Brain pericyte (primary cell): ENCODE results near the gene SERINC4.

ENCODE experiments used
- DNase-seq: peaks from one replicate; pipeline ENCODE4 v3.0.0-alpha.2; 2012; ENCODE audit warnings: low read depth, low spot score

The SERINC4 gene

GRCh38 chr15:43796566-43796965 is 3.5 kb downstream of the SERINC4 start:
- no peak for DNase-seq

- DNase-seq = no peak
These were observed 4.0 kb downstream of the SERINC4 start for GRCh38 chr15:43795997-43796396.

- DNase-seq = no peak
These were observed 4.8 kb downstream of the SERINC4 start for GRCh38 chr15:43795197-43795596.

- no peak for DNase-seq
These were observed 5.6 kb downstream of the SERINC4 start for GRCh38 chr15:43794269-43795037.

GRCh38 chr15:43793647-43794046 is 6.4 kb downstream of the SERINC4 start:
- no peak for DNase-seq

- no peak for DNase-seq
These were observed 7.1 kb downstream of the SERINC4 start for GRCh38 chr15:43792761-43793476.

GRCh38 chr15:43791993-43792760 is 7.8 kb downstream of the SERINC4 start, which contains the start of gene SERF2:
Gene SERF2, plus strand, starts transcription at chr15:43792320. Its CDS starts 57 bp downstream, at chr15:43792377.
- DNase-seq = peak; percentile 99

- DNase-seq = no peak
These were observed 10.6 kb downstream of the SERINC4 start for GRCh38 chr15:43789409-43789808.

- DNase-seq = no peak
These were observed 21.0 kb downstream of the SERINC4 start for GRCh38 chr15:43779016-43779415.

GRCh38 chr15:43777267-43777914 is 22.6 kb downstream of the SERINC4 start:
- DNase-seq = peak; percentile 31

- DNase-seq = no peak
These were observed 23.2 kb downstream of the SERINC4 start, which contains the start of gene ELL3 for GRCh38 chr15:43776718-43777266. Gene ELL3, minus strand, starts transcription at chr15:43776966. Its CDS starts 65 bp downstream, at chr15:43776901.

- DNase-seq = no peak
These were observed 23.8 kb downstream of the SERINC4 start for GRCh38 chr15:43776101-43776717.

- no peak for DNase-seq
These were observed 24.5 kb downstream of the SERINC4 start for GRCh38 chr15:43775411-43775965.

GRCh38 chr15:43774062-43774461 is 26.0 kb downstream of the SERINC4 start:
- no peak for DNase-seq

GRCh38 chr15:43772624-43773023 is 27.4 kb downstream of the SERINC4 start:
- DNase-seq = no peak

- no peak for DNase-seq
These were observed 28.2 kb downstream of the SERINC4 start for GRCh38 chr15:43771816-43772215.

- DNase-seq = no peak
These were observed 30.3 kb downstream of the SERINC4 start for GRCh38 chr15:43769584-43770228.

GRCh38 chr15:43763819-43764446 is 36.1 kb downstream of the SERINC4 start:
- no peak for DNase-seq

- DNase-seq = no peak
These were observed 37.2 kb downstream of the SERINC4 start for GRCh38 chr15:43762824-43763223.
